SH-SY5Y (cell line): ENCODE data around the gene B3GNT3.

Experiments used
- GATA2 ChIP-seq: IDR thresholded peaks from 2 replicates; pipeline ENCODE4 v1.6.1; 2011; ENCODE audit warnings: mild to moderate bottlenecking, low read depth, low read length
- GATA3 ChIP-seq: IDR thresholded peaks from 2 replicates; pipeline ENCODE4 v1.6.1; 2011; ENCODE audit warnings: low read depth, mild to moderate bottlenecking, low read length, moderate library complexity

DNA sequence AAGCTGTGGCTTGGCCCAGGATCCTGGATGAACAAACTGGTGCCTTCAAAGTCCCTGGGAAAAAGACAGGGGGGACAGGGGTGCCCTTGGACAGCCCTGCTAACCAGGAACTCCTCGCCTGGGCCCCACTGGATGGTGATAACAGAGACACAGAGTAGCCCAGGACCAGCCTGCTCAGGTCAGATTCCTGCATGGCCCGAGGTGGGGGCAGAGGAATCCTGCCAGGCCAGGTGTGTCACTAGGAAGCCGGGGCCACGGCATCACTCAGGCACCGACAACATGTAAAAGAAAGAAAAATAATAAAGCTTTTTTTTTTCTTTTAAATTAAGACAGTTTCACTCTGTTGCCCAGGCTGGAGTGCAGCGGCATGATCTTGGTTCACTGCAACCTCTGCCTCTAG is 59.1 kb downstream of the B3GNT3 start:
- TF ChIP-seq GATA2 (no peak), GATA3 (no peak)
